Stimulated activated CD4-positive, alpha-beta T cell treated with anti-CD3 and anti-CD28 coated beads, Interleukin-15, amount 100 ng/mL, for 48 hours (primary cell): Measurements from ENCODE around the gene LRGUK.
"Not testable (repeated sequence)": the region's sequence is repeated elsewhere in the genome, so short reads cannot be mapped to it uniquely, and the experiment has no call there.

Experiments used
- DNase-seq, 2 donors: peaks; one replicate each; pipeline ENCODE4 v3.0.0-alpha.2; 2020; ENCODE audit warnings: low read depth in 2 of 2

Gene LRGUK, protein sequence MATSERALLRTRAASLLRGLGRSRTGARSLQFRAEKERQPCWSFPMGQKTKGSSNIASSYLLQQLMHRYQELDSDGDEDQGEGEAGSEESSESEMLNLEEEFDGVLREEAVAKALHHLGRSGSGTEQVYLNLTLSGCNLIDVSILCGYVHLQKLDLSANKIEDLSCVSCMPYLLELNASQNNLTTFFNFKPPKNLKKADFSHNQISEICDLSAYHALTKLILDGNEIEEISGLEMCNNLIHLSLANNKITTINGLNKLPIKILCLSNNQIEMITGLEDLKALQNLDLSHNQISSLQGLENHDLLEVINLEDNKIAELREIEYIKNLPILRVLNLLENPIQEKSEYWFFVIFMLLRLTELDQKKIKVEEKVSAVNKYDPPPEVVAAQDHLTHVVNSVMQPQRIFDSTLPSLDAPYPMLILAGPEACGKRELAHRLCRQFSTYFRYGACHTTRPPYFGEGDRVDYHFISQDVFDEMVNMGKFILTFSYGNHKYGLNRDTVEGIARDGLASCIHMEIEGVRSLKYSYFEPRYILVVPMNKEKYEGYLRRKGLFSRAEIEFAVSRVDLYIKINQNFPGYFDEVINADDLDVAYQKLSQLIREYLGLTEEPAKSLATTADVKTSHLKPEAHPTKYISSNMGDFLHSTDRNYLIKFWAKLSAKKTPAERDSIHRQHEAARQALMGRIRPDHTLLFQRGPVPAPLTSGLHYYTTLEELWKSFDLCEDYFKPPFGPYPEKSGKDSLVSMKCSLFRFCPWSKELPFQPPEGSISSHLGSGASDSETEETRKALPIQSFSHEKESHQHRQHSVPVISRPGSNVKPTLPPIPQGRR

DNA sequence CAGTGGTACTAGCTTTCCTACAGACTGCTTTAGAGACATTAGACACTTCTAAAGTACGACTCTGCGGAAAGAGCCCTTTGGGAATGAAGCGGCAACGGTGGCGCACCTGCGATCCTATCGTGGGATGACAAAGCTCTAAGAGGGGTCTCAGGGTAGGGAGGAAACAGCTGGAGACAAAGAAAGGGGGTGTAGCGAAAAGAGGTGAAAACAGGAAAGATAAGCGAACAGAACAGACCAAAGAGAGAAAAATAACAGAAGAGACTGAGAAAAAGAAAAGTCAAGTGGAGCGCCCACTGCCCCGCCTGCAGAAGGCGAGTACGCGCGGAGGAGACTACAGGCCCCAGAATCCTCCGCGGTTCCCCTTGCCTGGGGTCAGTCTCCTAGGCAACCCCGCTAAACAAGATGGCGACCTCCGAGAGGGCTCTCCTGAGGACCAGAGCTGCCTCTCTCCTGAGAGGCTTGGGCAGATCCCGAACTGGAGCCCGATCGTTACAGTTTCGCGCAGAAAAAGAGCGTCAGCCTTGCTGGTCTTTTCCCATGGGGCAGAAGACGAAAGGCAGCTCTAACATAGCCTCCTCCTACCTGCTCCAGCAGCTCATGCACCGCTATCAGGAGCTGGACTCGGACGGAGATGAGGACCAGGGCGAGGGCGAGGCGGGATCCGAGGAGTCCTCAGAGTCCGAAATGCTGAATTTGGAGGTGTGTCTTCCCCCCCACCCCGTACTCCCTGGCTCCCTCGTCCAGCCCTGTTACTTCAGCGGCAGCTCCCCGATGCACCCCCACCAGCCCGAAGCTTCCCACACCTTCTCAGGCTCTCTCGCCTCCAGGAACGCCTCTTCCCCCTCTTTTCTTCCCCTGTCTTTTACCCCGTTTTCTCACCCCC, at the start of gene LRGUK:
TSS of gene LRGUK (plus strand) at position 375 of the 883 bp plus-strand sequence. CDS start at position 403, 28 bp downstream.
- DNase-seq, result peak; percentile 46 to 75

DNA sequence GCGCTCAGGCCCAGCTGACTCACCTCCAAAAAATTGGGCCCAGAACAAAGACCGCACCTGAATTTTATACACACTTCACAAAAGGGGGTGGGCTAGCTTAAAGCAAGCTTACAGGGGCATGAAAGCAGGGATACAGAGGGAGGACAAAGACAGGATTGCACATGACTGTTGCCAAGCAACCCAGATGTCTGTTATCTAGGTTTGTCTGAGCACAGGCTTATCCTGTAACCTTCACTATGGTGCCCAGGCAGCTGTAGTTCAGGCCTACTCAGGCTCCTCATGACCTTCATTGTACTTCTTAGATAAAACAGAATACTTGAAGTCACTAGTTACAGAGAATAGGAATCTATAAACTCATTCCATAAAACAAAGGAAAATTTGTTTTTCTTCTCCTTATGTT, 49.6 kb upstream of the LRGUK start:
- DNase-seq, result not testable (repeated sequence)

DNA sequence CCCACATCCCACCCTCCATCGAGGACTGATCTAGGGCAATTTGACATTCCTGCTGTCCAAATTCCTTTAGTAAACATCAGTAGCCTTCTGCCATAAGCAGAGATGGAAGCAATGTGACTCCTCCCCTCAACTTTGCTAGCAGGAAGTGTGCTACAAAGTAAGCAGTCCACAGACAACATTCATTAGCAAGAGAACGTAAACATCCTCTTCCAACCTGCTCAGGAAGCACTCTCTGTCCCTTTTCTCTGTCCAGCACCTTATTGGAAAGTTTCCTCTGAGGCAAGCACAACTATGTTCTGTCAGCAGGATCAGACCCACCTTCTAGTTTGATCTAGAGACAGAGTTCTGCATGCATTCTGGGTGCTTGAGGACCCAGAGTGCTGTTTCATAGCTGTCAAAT, 48.1 kb upstream of the LRGUK start:
- no peak for DNase-seq

DNA sequence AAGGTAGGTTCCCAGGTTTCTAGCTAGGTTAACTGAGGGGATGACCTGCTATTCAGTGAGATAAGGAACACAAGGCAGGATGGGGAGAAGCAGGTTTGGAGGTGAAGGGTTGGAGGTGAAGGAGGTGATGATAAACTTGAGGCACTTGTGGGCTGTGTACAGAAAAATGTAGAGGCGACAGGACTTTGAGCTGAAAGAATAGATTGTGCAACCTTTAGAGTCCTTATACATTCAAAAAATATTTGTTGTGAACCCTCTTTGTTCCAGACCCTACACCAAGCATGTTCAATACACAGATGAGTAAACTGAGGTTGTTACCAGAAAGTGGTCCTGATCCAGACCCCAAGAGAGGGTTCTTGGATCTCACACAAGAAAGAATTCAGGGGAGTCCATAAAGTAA, 45.4 kb upstream of the LRGUK start:
- DNase-seq, result no peak

DNA sequence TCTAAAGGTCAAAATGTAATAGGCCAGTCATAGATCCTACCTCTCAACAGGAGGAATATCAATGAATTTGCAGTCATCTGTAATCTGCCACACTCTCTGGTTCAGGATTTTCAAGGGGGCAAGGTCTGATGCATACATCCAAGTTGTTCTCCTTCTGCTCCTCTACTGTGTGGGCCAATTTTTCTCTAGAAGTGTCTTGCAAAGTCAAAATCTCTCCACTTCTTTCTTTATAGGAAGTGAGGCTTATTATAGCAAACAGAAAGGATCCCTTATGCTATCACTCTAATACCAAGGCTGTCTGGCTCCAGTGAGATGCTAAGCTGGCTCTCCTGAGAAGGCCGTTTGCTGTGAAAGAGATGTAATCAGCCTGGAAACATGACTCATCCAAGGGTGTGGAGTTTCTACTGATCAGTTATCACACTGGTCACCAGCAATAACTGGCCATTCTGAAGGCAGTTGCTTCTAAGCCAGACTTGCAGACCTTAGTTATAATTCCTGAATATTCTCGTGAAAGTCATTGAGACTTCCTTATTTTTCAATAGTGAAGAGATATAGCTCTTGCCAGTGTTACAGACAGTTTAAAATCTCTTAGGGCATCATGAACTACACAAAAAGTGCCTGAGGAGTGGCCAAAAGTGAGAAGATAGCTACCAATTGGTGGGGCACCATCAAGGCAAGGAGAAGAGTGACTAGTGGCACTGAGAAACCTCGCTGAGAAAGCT, 43.2 kb upstream of the LRGUK start:
- no peak for DNase-seq

DNA sequence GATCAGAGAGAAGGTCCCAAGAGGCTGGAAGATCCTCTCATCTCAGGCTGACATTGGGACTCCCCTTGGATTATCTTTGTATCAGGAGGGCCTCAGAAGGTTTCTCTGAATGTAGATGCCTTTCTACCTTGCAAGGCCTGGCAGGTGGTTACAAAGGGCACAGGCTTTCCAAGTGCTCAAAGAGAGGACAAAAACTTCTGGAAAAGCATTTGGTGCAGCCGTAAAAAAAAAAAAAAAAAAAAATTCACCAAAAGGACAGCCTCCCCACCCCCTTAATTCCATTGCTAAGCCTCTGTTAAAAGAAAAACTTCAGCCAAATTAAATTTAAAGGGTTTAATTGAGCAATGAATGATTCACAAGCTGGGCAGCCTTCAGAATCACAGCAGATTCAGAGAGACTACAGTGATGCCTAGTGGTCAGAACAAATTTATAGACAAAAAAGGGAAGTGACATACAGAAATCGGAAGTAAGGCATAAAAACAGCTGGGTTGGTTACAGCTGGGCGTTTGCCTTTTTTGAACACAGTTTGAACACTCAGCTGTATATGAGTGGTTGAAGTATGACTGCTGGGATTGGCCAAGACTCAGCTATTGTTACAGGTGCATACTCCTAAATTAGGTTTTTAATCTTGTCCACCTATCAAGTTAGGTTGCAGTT, 42.5 kb upstream of the LRGUK start:
- DNase-seq, result no peak

DNA sequence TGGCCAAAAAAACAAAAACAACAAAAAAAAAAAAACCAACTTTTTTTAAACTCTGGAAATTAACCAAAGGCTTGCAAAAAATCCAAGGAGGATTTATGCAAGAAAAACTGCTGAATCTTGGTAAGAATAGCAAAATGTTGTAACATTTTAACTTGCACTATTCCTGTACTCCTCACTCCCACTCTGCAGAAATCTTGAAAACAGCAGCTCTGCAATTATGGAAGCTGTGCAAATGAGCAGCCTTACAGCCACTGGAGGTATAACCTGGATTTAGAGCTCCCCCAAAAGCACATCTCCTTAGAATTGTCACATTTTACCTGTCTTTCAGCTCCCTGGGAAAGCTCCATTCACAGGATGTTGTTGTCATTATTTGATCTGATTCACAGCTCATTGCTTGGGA, 41.8 kb upstream of the LRGUK start:
- DNase-seq, result no peak

DNA sequence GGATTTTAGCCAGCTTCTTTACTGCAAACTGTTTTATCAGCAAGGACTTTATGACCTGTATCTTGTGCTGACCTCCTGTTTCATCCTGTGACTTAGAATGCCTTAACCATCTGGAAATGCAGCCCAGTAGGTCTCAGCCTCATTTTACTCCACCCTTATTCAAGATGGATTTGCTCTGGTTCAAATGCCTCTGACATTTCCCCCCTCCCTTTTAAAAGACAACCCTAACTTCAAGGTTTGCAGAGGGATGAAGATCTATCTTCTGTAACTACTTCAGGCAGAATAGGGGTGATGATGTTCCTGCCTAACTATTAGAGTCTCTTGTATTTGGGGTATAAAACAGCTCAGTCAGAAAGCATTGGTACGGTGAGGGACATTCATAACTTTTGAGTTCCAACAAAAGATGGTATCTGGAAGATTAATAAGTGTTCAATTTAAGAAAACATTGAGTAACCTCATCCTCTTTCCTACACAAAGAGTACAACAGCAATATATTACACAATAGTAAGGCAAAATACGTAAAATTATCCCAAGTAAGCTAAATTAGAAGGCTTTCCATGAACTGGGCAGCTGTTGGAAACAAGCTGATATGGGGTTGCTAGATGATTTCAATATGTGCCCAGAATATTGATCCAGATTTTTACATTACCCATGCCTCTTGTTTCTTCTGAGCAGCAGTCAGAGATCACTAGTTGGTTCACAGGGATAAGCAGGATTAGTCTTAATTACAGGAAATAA, 40.0 kb upstream of the LRGUK start:
- DNase-seq, result no peak

DNA sequence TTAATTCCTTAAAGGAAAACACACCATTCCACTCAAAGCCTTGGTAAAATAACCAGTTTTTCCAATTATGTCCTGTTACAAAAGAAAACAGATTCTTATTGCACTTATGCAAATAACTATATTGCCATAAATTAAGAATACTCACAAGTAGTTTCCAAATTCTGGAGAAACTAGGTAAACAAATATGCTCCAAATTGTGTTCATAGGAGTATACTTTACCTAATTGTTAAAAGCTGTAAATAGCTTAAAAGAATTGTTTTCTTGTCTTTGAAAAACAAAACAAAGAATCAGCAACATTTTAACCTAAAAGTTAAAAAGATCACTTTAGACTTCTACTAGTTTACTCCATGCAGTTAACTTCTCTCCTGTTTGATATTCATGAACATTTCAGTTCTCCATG, 38.9 kb upstream of the LRGUK start:
- no peak for DNase-seq

DNA sequence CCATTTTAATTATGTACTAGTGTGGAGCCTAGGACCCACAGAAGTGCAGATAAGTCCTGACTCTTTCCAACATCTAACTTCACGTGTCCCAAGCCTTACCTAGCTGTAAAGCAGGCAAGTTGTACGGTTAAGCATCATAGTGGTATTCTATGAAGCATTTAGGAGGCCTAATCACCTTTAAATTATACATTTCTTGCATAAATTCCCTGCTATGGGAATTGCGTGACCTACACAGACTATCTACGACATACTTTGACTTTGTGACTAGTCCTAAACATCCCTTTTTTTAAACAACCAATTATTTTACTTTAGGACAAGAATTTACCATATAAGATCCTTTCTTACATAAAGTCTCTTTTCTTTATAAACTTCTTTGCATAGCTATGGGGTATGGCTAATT, 37.7 kb upstream of the LRGUK start:
- DNase-seq, result no peak

DNA sequence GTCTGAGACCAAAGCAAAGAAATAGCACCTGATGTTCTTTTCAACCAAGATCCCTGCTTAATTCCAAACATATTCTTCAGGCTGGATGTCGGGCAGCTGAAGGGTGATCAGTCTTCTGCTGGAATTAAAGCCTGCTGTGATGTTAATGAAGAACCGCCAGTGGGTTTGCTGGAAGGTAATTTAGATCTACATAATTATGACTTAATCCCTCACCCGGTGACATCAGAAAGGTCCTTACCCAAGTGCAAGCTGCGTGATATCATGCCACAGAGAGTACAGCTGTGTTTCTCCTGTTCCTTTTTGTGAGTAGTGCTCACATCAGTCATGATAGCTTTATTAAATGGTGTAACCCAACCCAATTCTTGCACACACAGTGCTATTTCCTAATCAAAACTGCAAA, 29.1 kb upstream of the LRGUK start:
- DNase-seq, result no peak

DNA sequence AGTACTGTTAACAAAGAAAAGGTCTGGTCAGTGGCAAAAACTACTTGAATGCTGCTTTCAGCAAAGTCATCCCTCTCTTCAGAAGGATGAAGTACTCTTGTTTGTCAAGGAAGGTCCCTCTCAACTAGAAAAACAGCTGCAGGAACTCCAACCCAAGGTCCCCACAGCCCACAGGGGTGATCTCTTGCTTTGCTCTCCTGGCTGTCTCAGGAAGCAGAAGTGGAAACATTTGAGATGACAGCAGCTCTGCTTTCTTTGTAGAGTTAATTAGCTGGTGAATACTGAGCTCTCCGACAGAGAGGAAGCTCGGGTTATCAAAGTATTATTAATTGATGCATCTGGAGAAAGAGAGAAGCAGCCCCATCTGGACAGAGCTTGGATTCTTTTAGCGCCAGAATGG, 25.4 kb upstream of the LRGUK start:
- no peak for DNase-seq

DNA sequence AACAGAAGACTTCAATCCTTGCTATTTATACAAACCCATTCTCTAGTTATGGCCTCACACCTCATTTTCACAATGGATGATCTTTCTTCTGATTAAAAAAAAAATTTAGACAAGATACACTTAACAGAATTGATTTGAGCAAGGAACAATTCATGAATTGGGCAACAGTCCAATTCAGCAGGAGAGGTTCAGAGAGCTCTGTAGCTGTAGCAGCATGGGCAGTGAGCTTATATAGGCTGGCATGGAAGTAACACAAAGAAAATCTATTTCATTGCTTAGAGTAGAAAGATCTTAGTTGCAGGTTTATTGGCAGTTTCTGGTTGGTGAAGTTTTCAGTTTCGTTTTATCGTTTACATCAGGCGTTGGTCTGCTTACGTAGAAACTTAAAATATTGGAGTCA, 23.0 kb upstream of the LRGUK start:
- no peak for DNase-seq

DNA sequence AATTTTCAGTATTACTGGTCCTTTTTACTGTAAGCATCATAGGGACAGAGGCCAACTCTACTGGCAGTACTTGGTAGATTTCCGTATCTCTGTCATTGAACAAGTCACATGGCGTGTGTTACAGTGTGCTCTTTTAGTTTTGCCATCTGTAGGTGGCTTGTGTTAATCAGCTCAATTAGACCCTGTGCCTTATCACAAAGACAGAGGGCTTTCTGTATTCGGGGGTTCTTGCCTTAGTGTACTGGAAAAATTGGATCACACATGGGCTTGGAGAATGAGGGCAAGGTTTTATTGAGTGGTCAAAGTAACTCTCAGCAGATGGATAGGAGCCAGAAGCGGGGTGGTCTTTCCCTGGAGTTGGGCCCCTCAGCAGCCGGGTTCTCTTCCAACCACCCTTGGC, 21.3 kb upstream of the LRGUK start:
- no peak for DNase-seq

DNA sequence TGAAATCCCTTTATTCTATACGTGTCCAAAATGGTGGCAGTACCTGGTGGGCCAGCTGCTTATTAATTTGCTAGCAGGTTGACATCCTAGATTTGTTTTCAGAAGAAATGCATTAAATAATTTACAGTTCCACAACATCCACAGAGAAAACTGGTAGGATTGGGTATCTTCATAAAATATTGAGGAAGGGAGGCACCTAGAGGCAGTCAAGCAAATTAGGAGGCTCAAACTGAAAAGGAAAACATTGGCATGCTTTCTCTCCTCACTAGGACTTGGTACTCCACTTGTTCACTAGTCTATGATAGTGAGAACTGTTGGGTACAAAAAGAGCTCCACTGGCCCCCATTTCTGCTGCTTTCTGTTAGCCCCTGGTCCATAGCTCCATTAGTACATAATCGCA, 18.3 kb upstream of the LRGUK start:
- DNase-seq, result no peak

DNA sequence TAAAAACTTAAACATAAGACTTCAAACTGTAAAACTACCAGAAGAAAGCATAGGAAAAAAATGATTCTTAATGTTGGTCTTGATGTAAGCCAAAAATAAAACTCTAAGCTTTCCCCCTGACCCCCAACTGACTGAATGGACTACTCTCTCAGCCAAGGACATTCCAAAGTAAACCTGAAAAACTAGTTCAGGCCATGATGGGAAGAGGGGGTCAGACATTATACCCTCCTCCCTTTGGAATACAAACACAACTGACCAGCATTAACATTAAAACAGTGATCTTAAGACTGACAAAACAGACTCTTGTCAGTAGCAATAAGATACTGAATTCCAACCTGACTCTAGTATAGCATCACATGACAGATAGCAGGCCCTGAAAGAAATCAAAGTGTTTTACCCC, 13.5 kb upstream of the LRGUK start:
- DNase-seq, result no peak

DNA sequence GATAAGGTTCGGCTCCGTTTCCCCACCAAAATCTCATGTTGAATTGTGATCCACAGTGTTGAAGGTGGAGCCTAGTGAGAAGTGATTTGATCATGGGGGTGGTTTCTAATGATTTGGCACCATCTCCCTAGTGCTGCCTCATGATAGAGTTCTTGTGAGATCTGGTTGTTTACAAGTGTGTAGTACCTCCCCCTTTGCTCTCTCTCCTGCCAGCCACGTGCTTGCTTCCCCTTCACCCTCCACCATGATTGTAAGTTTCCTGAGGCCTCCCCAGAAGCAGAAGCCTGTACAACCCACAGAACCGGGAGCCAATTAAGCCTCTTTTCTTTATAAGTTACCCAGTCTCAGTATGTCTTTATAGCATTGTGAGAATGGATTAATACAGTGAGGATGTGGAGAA, 12.1 kb upstream of the LRGUK start:
- DNase-seq, result no peak

DNA sequence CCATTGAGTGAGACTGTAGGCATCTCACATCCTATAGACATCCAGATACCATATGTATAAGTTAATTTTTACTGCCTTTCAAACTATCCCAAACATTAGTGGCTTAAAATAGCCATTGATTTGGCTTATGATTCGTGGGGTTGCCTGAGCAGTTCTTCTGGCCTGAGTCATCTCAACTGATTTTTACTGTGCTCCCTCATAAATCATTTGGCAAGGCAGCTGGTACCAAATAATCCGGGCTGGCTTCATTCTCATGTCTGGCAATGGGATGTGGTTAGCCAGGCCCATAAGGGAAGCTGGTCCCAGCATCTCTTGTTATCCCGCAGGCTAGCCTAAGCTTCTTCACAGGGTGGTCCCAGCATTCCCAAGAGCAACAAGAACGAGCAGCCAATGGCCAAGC, 6.7 kb upstream of the LRGUK start:
- no peak for DNase-seq

DNA sequence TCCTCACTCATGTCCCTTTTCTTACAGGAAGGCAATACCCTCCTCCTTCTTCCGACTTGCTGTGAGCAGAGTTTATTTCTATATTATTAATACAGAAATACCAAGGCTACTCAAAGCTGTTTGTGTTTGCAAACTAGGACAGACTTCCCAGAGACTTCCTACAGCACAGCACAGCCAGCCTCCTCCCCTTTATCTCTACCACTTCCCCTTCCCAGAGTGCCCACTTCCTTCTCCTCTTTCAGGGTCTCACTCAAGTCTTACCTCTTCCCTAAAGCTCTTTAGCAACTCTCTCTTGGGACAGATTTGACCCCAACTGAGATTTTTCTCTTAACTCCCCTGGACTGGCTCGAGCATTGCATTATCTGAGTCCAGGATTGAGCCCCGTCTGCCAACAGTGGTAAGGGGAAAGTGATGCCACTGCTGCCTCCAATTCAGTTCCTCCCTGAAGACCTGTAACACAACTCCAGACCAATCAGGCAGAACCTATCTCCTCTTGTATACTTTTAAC, 5.5 kb upstream of the LRGUK start:
- DNase-seq, result no peak

DNA sequence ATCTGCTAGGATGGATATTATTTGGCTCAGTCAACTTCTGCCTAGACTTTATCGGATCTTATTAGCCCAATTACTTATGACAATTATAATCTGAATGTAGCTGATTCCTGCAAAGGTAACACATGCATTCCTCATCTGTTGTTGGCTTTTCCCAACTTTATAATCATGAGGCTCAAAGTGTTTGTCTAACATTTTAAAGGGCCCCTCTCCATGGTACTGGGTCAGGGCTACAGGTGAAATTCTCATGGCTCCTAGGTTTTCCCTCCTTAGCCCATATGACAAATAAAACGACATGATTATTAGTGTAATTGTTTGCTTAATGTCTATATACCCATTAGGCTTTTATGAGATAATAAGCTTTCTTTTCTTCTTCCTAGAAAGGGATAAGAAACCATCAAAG, 4.2 kb upstream of the LRGUK start:
- DNase-seq, result no peak
